Activated CD8-positive, alpha-beta memory T cell treated with anti-CD3 and anti-CD28 coated beads for 48 hours (primary cell): ENCODE measurements around the gene NDOR1.

ENCODE experiments used
- DNase-seq, 3 experiments: peaks; one replicate each; pipeline ENCODE4 v3.0.0-alpha.2; 2020; ENCODE audit warnings: low read depth in 2 of 3, low spot score in 2 of 3

The NDOR1 gene

DNA sequence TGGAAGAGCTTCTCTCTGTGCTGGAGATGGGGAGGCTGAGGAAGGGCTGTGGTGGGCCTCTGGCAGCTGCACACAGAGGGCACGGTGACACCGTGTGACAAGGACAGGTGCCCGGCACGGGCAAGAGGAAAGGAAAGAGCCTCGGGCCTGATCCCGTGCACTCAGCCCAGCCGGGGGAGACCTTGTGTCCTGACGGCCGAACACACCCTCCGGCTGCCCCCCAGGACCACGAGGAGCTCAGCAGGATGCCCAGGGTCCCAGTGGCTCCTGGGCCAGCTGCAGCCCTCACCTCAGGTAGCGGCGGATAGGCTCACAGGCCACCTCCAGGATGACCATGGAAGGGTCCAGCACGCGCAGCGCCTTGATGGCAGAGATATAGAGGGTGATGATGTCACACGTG is 22.7 kb upstream of the NDOR1 start:
- no peak for DNase-seq

DNA sequence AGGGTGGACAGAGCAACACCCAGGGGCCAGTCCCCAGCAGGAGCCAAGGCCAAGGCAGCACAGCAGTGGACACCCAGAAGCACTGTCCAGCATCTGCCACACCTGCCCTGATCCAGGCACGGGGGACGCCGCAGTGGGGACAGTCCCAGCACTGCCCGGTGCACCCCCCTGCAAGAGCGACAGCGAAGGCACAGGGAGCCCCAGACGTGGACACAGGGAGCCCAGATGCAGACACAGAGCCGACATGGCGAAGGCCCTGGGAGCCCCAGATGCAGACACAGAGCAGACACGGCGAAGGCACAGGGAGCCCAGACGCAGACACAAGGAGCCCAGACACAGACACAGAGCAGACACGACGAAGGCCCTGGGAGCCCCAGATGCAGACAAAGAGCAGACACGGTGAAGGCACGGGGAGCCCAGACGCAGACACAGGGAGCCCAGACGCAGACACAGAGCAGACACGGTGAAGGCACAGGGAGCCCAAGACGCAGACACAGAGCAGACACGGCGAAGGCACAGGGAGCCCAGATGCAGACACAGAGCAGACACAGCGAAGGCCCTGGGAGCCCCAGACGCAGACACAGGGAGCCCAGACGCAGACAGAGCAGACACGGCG is 21.4 kb upstream of the NDOR1 start:
- no peak for DNase-seq

DNA sequence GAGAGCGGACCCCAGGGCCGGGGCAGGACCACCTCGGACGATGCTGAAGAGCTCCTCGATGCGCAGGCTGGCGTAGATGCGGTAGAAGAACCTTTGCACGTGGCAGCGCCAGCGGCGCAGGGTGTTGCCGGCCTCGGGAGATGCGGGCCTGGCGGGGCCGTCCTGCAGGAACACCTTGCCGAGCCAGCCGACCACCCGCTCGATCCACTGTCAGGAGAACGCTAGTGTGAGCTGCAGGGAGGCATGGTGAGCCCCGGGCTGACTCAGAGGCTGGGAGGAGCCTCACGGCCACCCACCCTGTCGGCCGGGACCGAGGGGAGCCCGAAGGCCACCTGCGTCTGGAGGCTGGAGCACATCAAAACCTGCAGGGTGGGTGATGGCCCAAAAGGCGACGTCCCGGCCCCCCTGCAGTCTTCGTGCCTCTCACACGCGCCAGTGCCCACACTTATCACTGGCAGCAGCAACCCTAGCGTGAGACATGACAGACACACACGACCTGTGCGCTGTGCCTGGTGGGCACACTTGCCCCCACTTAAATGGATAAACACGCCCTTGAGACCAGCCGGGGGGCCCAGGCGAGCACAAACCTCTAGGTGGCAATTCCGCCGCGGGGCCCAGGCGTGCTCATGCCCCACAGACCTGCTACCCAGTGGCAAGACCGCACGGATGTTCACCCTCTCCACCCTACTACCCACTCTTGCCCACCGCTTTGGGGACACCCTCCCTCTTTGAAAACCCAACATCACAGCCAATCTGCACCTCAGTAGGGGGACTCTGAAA is 20.4 kb upstream of the NDOR1 start:
- DNase-seq = no peak

DNA sequence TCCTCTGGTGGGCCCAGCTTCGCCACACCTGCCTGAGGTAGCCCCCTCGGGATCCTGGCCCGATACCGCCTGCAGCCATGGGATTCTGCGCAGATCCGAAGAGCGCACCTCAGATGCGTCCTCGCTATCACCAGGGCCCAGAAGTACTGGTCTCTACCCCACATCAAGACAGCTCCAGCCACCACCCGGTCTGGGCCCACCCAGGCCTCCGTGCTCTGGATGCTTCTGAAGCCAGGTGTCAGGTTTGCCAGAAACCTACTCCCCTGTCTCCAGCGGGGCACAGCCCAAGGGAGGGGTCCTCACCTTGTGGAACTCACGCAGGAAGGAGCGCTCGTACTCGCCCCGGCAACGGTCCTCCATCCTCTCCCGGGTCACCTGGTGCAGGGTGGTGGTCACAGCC is 19.6 kb upstream of the NDOR1 start:
- DNase-seq = no peak

DNA sequence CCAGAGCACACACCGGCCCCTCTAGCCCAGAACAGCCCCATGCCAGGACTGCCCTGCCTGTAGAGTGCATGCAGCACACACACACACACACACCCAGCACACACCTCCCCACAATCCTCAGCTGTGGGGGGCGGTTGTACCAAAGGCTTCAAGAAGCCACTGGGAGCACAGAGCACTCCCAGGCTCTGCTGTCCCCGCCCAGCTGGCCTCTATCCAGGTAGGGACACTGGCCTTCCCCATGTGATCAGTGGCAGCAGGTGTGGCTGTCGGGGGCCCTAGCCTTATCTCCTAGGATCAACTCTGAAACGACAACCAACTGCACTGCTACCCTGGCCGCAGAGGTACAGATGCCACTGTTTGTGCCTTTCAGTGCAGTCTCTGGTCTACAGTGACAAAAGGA is 19.1 kb upstream of the NDOR1 start:
- no peak for DNase-seq

DNA sequence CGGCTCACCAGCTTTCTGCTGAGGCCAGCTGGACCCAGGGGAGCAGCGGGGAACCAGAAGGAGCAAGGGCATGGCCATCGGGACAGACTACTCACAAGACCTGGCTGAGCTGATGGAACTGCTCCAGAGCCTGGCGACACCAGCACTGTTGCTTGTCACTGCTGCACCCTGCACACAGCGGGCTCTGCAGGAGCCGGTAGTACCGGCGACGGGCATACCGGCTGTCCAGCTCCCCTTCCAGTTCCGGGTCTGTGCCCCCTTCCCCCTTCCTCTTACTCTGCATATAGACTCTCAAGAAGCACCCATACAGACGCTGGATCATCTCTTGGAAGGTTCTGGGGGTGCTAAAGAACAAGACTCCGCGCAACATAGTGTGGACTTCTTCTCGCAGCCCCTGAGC is 18.1 kb upstream of the NDOR1 start:
- no peak for DNase-seq

DNA sequence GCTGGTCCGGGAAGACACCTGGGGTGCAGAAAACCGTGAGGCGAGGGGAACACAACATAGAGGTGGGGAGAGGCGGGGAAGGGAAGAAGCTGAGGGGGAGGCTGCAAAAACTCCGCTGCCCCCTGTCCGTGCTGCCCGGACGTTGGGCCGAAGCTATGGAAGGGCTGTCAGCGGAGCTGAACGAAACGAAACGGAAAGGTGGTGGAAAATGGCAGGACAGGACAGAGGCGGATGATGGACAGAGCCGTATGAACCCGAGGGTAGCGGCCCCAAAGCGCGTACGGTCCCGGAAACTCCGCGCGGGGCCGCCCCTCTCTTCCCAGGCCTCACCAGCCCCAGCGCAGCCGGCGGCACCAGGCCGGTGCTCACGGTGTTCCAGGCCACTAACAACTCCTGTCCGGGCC is 17.4 kb upstream of the NDOR1 start:
- DNase-seq = no peak

DNA sequence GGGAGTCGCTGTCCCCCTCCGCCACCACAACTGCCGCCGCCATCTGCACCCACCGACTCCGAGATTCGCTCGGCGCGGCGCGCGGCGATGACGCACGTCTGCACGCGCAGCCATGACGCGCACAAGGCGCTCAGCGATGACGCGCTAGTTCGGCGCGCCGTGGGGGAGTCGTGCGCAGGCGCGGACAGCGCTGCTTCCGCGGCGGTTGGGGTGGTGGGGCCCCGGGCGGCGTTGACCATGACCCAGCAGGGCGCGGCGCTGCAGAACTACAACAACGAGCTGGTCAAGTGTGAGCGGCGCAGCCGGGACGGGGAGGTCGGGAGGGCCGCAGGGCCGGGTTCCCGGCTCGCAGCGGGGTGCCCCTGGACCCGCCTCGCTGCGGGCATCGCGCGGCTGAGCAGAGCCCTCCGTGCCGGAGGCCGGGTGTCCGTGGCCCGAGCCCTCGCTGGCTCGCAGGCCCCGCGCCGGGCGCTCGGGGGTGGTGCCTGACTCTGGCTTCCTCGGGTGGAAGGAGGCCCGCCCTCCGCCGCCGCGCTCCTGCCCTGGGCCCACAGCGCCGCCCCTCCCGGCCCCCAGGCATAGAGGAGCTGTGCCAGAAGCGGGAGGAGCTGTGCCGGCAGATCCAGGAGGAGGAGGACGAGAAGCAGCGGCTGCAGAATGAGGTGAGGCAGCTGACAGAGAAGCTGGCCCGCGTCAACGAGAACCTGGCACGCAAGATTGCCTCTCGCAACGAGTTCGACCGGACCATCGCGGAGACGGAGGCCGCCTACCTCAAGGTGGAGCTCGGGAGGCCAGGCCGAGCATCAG is 16.8 kb upstream of the NDOR1 start, which contains the start of the genes ANAPC2 and SSNA1:
TSS of gene ANAPC2 (minus strand) at position 71 of the 807 bp plus-strand sequence. CDS start at position 43, 28 bp downstream.
TSS of gene SSNA1 (plus strand) at position 187 of the 807 bp plus-strand sequence. CDS start at position 238, 51 bp downstream.
- peak; percentile 91 to 97 (median 96) for DNase-seq

DNA sequence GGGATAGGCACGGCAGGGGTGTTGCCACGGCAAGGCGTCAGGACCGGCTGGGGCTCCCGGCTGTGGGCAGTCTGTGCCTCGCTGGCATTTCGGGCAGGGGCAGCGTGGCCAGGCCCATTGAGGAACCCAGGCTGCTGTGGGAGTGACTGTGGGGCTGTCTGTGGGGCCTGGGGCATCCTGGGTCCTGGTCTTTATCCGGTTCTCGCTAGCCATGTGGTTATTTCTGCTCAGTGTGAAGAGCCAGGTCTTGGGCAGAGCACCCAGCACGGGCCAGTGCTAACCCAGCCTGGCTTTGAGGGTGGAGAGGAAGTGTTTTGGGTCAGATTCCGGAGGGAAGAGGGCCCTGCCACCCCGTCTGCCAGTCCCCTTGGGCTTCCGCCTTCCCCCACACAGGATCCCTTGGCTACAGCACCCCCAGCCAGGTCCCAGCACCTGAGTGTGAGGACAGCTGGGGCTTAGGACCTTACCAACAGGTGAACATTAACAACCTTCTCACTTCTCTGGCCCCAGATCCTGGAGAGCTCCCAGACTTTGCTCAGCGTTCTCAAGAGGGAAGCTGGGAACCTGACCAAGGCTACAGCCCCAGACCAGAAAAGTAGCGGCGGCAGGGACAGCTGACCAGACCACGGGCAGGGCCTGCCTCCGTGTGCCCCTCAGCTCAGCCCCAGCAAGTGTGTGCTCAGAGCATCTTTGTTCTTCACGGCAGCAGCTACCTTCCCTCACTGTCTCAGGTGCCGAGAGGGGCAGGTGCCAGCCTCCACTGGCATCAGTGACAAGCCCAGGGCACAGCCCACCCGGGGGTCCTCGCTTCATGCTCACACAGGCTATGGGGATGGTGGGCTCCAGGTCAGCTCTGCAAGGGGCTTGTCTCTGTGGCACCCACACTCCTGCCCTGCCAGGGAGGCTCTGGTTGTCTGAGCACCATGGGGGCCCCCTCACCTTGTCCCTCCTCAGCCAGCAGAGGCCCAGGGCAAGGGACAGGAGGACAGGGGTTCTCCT is 15.9 kb upstream of the NDOR1 start:
- no peak for DNase-seq

DNA sequence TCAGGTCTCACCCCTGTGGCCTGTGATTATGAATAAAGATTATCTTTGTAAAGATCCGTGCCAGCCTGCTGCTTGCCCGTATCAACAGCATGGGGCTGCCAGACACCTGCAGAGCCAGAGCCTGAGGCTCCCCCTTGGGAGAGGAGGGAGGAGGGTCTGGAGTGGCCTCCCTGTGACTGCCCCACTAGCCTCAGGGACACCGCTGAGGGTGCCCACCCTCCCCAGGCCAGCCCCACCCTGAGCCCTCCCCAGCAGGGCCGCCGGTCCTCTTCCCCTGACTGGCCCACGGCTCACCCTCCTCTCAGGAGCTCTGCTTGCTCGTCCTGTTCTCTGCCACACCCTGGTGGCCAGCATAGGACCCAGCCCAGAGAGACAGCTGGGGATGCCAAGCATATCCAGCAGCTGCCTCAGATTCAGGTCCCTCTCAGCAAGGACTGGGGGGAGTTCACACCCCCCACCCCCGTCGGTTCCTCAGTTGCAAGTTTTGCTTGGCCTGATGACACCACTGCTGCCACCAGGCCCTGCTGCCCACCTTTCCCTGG is 15.1 kb upstream of the NDOR1 start:
- no peak for DNase-seq

DNA sequence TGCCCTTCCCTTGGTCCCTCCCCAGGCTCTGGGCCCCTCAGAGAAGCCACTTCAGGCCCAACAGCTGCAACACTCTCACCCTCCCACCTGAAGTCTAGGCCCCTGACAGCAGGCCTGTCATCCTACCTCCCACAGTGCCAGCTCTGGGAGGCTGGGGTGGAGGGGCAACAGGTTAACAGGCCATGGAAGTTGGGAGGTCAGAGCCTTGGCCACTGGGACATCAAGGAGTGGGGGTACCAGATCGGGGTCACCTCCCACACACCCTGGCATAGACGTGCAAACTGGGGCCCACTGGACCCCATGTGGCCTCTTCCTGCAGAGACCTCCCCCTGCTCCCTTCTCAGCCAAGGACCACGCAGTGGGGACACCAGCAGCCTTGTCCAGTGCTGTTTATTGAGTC is 14.3 kb upstream of the NDOR1 start:
- DNase-seq = no peak

DNA sequence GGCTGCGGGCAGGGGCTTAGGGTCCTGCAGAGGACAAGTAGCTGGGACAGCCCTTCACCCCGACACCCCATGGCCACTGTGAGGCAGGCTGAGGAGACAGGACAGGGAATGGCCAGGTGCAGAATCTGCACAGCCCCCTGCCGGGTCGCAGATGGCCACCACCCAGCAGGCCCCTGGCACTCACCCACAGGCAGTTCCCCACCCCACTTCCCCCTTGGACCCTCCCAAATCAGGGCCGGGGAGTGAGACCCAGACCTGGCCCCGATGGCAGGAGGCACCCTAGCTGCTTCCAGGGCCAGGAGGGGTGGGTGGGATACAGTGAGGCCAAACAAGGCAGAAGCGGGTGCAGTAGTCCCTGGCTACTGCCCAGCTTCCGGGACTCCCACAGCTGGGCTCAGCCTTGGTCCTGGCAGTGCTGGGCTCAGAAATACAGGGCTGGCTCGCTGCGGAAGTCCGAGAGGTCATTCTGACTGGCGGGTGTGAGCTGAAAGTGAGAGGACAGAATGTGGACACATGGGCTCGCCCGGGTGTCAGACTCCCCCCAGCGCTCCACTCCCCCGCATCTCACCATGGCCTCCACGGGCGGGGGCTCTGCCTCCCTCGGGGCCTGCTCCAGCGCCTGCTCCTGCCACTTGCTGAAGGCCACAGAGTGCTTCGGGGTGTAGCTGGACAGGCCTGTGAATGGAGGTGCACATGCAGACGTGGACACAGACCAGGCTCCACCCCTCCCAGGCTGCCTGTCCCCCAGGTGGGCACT is 13.6 kb upstream of the NDOR1 start:
- DNase-seq = no peak

DNA sequence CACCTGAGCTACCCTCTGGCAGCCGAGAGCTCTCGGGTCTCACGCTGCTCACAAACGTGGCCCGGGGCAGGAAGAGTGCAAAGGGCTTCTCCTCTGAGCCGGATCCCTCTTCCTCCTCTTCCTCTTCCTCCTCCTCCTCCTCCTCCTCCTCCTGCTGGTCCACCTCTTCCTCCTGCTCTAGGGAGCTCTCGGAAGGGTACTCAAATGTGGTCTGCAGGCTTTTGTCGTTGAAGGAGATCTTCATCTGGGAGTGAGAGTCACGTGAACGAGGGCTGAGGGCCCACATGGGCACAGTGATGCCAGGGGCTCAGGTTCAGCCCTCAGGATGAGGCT is 13.1 kb upstream of the NDOR1 start:
- no peak for DNase-seq

DNA sequence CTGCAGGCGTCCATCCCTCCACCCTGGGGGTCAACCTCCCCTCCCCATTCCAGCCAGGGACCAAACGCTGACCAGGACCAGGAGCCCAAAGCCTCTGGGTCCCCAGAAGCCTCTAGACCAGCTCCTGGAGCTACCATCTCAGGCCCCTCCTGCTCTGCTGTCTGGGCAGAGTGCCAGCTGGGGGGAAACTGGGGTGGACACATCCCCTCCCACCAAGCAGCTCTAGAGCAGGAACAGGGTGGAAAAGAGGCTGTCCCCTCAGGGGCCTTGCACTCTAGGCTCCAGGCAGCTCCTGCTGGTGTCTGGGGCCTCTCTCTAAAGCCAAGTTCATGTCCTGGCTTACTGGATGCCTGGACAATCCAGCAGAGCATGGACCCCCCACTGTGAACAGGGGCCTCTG is 12.6 kb upstream of the NDOR1 start:
- DNase-seq = no peak

DNA sequence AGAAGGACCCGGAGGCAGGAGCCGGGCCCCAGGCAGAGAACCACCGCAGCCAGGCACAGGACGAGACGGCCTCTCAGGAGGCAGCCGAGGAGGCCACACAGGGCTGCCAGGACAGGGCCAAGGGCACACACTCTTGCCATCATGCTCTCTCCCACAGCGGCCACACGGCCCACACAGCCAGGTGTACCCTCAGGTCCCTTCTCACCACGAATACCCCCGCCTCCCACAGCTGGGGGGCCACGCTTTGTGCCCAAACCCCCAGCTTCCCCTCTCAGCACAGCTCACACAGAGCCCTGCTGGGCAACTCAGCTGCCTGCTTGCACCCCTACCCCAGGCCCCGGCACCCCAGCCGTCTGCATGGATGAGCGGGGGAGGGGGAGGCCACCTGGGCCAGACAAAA is 11.7 kb upstream of the NDOR1 start:
- DNase-seq = no peak

DNA sequence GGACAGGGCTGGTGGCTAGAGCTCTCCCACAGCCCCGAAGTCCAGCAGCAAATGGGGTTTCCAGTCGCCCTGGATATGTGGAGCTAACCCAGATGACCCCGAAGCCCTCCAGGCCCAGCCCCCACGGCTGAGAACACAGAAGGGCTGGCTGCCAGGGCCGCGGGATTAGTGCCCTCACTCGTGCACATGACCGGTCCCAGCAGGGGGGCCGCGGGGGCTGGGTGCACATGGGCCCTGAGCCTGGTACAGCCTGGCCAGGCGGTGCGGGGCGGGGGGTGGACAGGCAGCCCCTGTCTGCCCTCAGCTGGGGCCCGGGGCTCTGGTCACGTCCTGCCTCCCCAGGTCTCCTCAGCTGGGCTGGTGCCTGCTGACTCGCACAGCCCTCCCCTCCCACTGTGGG is 11.1 kb upstream of the NDOR1 start:
- no peak for DNase-seq

DNA sequence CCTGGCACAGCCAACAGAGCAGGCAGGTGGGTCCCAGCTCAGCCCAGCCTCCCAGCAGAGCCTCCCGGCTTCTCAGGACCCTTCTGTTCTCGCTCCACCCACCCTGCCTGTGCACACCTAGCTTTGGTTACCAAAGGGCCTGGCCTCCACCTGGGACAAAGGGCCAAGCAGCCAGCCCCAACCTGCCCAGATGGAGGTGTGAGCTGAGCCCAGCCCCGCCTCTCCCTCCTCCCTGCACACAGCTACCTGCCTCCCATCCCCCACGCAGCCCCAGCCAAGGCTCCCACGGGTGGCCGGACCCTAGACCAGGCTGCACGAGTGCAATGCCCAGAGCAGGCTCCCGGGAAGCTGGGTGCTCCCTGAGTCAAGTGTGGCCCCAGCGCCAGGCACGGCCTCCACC is 10.6 kb upstream of the NDOR1 start:
- no peak for DNase-seq

DNA sequence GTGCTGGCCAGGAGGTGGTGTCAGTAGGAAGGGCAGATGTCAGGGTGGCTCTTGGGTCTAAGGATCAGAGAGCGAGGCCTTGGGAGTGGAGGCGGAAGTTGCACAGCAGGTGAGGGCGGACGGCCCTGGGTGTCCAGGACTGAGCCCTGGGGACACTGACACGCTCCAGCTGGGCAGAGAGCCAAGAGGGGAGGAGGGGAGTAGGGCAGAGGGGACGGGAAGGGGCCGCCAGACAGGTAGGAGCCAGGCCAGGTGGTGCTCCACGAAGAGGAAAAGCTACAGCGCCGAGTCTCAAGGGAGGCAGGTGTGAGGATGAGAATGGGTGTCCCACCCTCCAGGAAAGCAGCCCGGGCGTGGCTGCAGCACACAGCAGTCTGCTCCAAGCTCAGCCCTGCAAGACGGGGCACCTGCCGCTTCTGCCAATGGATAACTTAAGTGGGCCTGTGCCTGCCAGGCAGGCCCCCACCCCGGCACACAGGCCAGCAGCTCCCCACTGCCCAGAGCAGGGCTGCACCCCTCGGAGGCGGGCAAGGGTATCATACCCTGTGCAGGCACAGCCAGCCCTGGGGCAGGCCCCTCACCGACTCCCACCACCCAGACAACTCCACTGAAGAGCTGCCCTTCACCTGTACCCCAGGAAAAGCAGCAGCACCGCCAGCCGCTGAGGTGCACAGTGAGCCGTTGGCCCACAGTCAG is 9.8 kb upstream of the NDOR1 start:
- DNase-seq = no peak
